Activated CD8-positive, alpha-beta memory T cell treated with anti-CD3 and anti-CD28 coated beads, Interleukin-2, amount 50 U/mL, for 24 hours (primary cell): ENCODE measurements around the gene RPL5.
"Not testable (repeated sequence)": the region's sequence is repeated elsewhere in the genome, so short reads cannot be mapped to it uniquely, and the experiment has no call there.

Experiments
- DNase-seq: peaks from one replicate; pipeline ENCODE4 v3.0.0-alpha.2; 2020; ENCODE audit errors: extremely low read depth

Gene RPL5

GRCh38 chr1:92831762-92832536, at the start of gene RPL5:
Gene RPL5, plus strand, starts transcription at chr1:92832040. Its CDS starts 75 bp downstream, at chr1:92832115.
- peak; percentile 95 for DNase-seq

- not testable (repeated sequence) for DNase-seq
These were observed 48.3 kb upstream of the RPL5 start for GRCh38 chr1:92783550-92783949.

GRCh38 chr1:92784021-92784638, 47.7 kb upstream of the RPL5 start:
- DNase-seq = no peak

GRCh38 chr1:92784639-92785500, 47.0 kb upstream of the RPL5 start, which contains the start of gene EVI5:
Gene EVI5, minus strand, starts transcription at chr1:92785108. Its CDS starts 48,562 bp downstream, at chr1:92736546.
- DNase-seq = peak; percentile 20

GRCh38 chr1:92786111-92786901, 45.5 kb upstream of the RPL5 start:
- no peak for DNase-seq

GRCh38 chr1:92790081-92790480, 41.8 kb upstream of the RPL5 start:
- DNase-seq = no peak

GRCh38 chr1:92790867-92791266, 41.0 kb upstream of the RPL5 start:
- no peak for DNase-seq

GRCh38 chr1:92791487-92792066, 40.3 kb upstream of the RPL5 start:
- no peak for DNase-seq

DNA sequence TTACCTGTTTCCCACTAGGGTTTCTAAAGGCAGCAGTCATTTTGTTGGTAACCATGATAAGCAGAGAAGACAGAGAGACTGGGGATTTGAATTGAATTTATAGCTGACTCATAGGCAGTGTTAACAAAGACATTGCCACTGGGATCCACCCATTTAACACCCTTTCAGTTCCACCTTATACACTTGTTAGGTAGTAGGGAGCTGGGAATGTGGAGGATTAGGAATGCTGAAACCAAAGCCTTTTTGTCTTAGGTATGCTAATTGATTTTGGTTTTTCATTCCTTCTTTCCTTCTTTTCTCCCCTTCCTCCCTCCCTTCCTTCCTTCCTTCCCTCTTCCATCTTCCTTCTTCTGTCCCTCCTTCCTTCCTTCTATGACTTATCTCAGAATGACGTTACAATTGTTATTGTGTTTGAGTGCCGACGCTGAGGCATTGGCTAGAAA, 39.5 kb upstream of the RPL5 start:
- no peak for DNase-seq

GRCh38 chr1:92795166-92795565, 36.7 kb upstream of the RPL5 start:
- no peak for DNase-seq

GRCh38 chr1:92797297-92797696, 34.5 kb upstream of the RPL5 start:
- no peak for DNase-seq

GRCh38 chr1:92797961-92798360, 33.9 kb upstream of the RPL5 start:
- DNase-seq = no peak

GRCh38 chr1:92803140-92803887, 28.5 kb upstream of the RPL5 start:
- DNase-seq = no peak

GRCh38 chr1:92804721-92805201, 27.1 kb upstream of the RPL5 start:
- no peak for DNase-seq

DNA sequence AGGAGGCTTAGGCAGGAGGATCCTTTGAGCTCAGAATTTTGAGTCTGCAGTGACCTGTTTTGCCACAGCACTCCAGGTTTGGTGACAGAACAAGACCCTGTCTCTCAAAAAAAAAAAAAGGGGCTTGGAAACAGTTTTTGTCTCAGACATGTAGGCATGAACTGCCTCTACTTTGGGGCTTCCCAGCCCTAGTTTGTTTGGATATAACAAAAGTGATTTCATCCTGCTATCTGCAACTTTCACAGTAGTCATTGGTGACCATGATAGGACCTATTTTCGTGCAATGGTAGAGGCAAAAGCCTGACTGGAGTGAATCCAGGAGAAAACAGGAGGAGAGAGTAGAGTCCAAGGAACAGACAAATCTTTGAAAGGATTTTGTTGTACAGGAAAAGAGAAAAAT, 26.6 kb upstream of the RPL5 start:
- DNase-seq = no peak

DNA sequence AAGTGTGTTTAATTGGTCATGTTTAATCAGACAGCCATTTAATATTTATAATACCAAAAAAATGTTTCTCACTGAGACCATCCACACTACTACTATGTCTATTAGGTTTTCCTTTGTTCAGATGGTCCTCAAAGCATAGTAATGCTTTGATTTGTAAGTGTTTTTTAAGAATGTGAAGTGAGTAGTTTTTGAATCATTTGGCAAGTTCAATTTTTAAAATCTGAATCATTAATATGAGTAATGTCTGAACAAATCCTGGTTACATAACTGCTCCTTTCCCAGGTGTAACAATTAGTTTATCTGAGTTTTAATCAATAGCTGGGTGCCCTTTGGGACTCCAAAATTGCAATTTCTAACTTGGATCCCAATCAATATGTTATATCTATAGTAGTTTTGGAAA, 23.5 kb upstream of the RPL5 start:
- no peak for DNase-seq

- DNase-seq = no peak
These were observed 15.1 kb upstream of the RPL5 start for GRCh38 chr1:92816732-92817131.

- DNase-seq = no peak
These were observed 14.6 kb upstream of the RPL5 start for GRCh38 chr1:92817137-92817697.

DNA sequence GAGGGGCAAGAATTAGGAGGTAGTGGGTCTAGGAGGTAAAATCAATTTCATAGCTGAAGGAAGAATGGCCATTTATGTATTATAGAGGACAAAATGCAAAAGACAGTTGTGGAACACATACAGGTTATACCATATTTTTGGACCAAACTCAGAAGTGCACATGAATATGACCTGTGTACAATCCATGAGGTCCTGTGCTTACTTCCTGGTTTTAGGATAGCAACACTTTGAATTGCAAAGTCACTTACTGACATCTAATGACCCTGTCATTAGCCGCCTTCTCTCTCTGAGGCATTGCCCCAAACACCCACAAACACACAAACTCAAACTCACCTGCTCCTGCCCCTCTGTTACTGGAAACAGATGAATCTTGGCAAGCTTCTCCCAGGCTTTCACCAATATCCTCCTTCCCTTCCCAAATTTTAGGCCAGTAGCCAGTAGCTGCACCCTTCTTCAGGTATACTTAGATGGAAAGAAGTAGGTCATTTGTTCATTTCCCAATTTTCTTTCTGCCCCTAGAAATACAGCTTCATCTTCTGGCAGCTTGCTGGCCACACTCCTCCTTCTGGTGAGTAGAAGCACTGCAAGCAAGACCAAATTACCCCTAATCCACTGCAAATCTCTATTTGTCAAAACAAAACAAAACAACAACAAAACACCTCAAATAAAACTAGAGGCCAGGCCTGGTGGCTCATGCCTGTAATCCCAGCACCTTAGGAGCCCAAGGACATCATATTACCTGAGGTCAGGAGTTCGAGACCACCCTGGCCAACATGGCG, 13.7 kb upstream of the RPL5 start:
- no peak for DNase-seq
